Endometrial microvascular endothelial cells (primary cell): Measurements from ENCODE around the gene TIPARP. TPM values are rescaled to one million over a fixed set of nuclear protein-coding genes. Genes with fewer than 3 reads are reported as not detected.

Experiments
- in situ Hi-C: cut with HindIII; loops from 2 replicates; pipeline ENCODE4 v1.10.0; 2017; ENCODE audit warnings: low sequenced_read_pairs, low pct_unique_long_range_greater_than_20kb; ENCODE audit errors: inconsistent ontology term
- total RNA-seq: library from RNA; depleted of rRNA; stranded (reverse); fragments of >200 nt; gene quantifications from one replicate; pipeline ENCODE4 v1.2.3, GENCODE V29; 2015; ENCODE audit errors: inconsistent ontology term

The TIPARP gene
- total RNA-seq: 80.0 TPM

- in situ Hi-C loops: no loop called here
Observed at GRCh38 chr3:156674046-156674910, at the start of gene TIPARP. Gene TIPARP (plus strand): TSS chr3:156674590. CDS start chr3:156677698, 3,108 bp downstream.

GRCh38 chr3:156626104-156626503, 48.3 kb upstream of the TIPARP start:
- in situ Hi-C loops: no loop called here

GRCh38 chr3:156627946-156628569, 46.3 kb upstream of the TIPARP start:
- in situ Hi-C loops: no loop called here

GRCh38 chr3:156628836-156629618, 45.4 kb upstream of the TIPARP start:
- in situ Hi-C loops: no loop called here

- in situ Hi-C loops: no loop called here
Observed at GRCh38 chr3:156630081-156630772, 44.2 kb upstream of the TIPARP start.

GRCh38 chr3:156630773-156631093, 43.7 kb upstream of the TIPARP start:
- in situ Hi-C loops: no loop called here

GRCh38 chr3:156631323-156631722, 43.1 kb upstream of the TIPARP start:
- in situ Hi-C loops: no loop called here

- in situ Hi-C loops: no loop called here
Observed at GRCh38 chr3:156632601-156633000, 41.8 kb upstream of the TIPARP start.

- in situ Hi-C loops: no loop called here
Observed at GRCh38 chr3:156633335-156633734, 41.1 kb upstream of the TIPARP start.

- in situ Hi-C loops: no loop called here
Observed at GRCh38 chr3:156635034-156635433, 39.4 kb upstream of the TIPARP start.

- in situ Hi-C loops: no loop called here
Observed at GRCh38 chr3:156635973-156636372, 38.4 kb upstream of the TIPARP start.

- in situ Hi-C loops: no loop called here
Observed at GRCh38 chr3:156637480-156638022, 36.8 kb upstream of the TIPARP start.

- in situ Hi-C loops: no loop called here
Observed at GRCh38 chr3:156638271-156638670, 36.1 kb upstream of the TIPARP start.

- in situ Hi-C loops: no loop called here
Observed at GRCh38 chr3:156639414-156640023, 34.9 kb upstream of the TIPARP start.

- in situ Hi-C loops: no loop called here
Observed at GRCh38 chr3:156641618-156641975, 32.8 kb upstream of the TIPARP start.

GRCh38 chr3:156642750-156643728, 31.4 kb upstream of the TIPARP start:
- in situ Hi-C loops: no loop called here

- in situ Hi-C loops: no loop called here
Observed at GRCh38 chr3:156643729-156644389, 30.5 kb upstream of the TIPARP start.
